ENCODE measurements around the gene MAML1. TPM values are rescaled to one million over a fixed set of nuclear protein-coding genes. Genes with fewer than 3 reads are reported as not detected.

MAML1 gene
- total and polyA plus RNA-seq, 2 donors (not counting 1 experiment from before 2014, with no cell fraction given), result 12.0 to 50.6 TPM

DNA sequence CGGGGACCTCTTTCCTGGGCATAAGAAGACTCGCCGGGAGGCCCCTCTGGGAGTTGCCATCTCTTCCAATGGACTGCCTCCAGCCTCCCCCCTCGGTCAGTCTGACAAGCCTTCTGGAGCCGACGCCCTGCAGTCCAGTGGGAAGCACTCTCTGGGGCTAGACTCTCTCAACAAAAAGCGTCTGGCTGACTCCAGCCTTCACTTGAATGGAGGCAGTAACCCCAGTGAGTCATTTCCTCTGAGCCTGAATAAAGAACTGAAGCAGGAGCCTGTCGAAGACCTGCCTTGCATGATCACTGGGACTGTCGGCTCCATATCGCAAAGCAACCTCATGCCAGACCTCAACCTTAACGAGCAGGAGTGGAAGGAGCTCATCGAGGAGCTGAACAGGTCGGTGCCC lies 32.8 kb downstream of the MAML1 start:
- no peak overlapping the region for H3K27ac ChIP-seq (ENCODE audit: low read length in 2 of 2)
- H3K4me3 ChIP-seq (ENCODE audit: control extremely low read depth in 1 of 5, extremely low read depth in 1 of 5, insufficient read depth in 1 of 5, low read depth in 2 of 5, low read length in 4 of 5), result no peak overlapping the region
- H3K4me3 Mint-ChIP-seq, result no peak overlapping the region
- H3K9me3 Mint-ChIP-seq (ENCODE audit: insufficient read depth), result no peaks in the 10 kb centered on the region
- DNase-seq (no peak), ATAC-seq (ENCODE audit: low read depth) (no peak)
- intact Hi-C loops (cut with micrococcal nuclease), result no loop called here
- H3K9ac ChIP-seq (ENCODE audit: low read length), result no peak overlapping the region
- peaks cover 74% of the 10 kb centered on the region for H3K79me2 ChIP-seq (ENCODE audit: control insufficient read depth, insufficient read depth, low read length)
- H3K4me1 Mint-ChIP-seq, result peaks cover 32% of the 10 kb centered on the region
- no peak overlapping the region for H2AFZ ChIP-seq (ENCODE audit: insufficient read depth, low read depth, low read length, poor library complexity, severe bottlenecking)
- H3K27me3 Mint-ChIP-seq, result no peaks in the 10 kb centered on the region
- peaks cover 14 to 22% of the 10 kb centered on the region in 2 donors for H3K4me1 ChIP-seq (ENCODE audit: control insufficient read depth in 2 of 2, insufficient read depth in 2 of 2, low read length in 2 of 2)
- peaks cover 3 to 50% of the 10 kb centered on the region in 2 experiments for H3K36me3 ChIP-seq (replicated peaks in 1 of 2; ENCODE audit: control extremely low read depth in 1 of 2, control insufficient read depth in 1 of 2, extremely low read depth in 1 of 2, insufficient read depth in 2 of 2, low read length in 1 of 2)
- no peaks in the 10 kb centered on the region for H3K27me3 ChIP-seq (replicated peaks in 1 of 4; ENCODE audit: control extremely low read depth in 1 of 4, control insufficient read depth in 3 of 4, insufficient read depth in 4 of 4, low read length in 3 of 4)
- H3K9me3 ChIP-seq (ENCODE audit: control extremely low read depth in 1 of 3, control insufficient read depth in 2 of 3, insufficient read depth in 1 of 3, low read length in 2 of 3), result no peaks in the 10 kb centered on the region
- no peak overlapping the region for H3K27ac Mint-ChIP-seq
- 94% methylated on average over 12 of the region's 13 CpGs for WGBS (ENCODE audit: insufficient coverage)
- TF ChIP-seq, protein P1, sequence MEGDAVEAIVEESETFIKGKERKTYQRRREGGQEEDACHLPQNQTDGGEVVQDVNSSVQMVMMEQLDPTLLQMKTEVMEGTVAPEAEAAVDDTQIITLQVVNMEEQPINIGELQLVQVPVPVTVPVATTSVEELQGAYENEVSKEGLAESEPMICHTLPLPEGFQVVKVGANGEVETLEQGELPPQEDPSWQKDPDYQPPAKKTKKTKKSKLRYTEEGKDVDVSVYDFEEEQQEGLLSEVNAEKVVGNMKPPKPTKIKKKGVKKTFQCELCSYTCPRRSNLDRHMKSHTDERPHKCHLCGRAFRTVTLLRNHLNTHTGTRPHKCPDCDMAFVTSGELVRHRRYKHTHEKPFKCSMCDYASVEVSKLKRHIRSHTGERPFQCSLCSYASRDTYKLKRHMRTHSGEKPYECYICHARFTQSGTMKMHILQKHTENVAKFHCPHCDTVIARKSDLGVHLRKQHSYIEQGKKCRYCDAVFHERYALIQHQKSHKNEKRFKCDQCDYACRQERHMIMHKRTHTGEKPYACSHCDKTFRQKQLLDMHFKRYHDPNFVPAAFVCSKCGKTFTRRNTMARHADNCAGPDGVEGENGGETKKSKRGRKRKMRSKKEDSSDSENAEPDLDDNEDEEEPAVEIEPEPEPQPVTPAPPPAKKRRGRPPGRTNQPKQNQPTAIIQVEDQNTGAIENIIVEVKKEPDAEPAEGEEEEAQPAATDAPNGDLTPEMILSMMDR (IDR thresholded peaks at IDR 0.05), result no peak
- TF ChIP-seq EZH2 (IDR thresholded peaks at IDR 0.05; ENCODE audit: borderline replicate concordance, insufficient read depth, low read depth, low read length, poor library complexity, severe bottlenecking), result no peak
- H3K4me2 ChIP-seq (replicated peaks; ENCODE audit: low read depth, low read length, poor library complexity, severe bottlenecking), result no peak overlapping the region
- H4K20me1 ChIP-seq (ENCODE audit: control insufficient read depth, insufficient read depth, low read length, poor library complexity, severe bottlenecking), result peaks cover 69% of the 10 kb centered on the region
- ChIA-PET CTCF (interaction anchor here (1.0 to 1.7 kb wide), 2 partner anchors 32 to 70 kb away, joined by 3 read pairs; no protein-coding TSS in a partner anchor), POLR2A (no interaction called here)

DNA sequence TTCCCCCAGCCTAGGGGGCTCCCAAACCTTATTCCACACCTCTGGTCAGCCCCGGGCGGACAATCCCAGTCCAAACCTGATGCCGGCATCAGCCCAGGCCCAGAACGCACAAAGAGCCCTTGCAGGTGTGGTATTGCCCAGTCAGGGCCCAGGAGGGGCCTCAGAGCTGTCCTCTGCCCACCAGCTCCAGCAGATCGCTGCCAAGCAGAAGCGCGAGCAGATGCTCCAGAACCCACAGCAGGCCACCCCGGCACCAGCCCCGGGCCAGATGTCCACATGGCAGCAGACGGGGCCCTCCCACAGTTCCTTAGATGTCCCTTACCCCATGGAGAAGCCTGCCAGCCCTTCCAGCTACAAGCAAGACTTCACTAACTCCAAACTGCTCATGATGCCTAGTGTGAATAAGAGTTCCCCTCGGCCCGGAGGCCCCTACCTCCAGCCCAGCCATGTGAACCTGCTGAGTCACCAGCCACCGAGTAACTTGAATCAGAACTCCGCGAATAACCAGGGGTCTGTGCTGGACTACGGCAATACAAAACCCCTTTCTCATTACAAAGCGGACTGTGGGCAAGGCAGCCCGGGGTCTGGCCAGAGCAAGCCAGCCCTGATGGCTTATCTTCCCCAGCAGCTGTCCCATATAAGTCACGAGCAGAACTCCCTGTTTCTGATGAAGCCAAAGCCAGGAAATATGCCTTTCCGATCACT lies 33.6 kb downstream of the MAML1 start:
- Mint-ChIP-seq H3K27me3 (no peaks in the 10 kb centered on the region), H3K4me3 (no peak overlapping the region), H3K9me3 (ENCODE audit: insufficient read depth) (no peaks in the 10 kb centered on the region), H3K4me1 (peaks cover 29% of the 10 kb centered on the region), H3K27ac (no peak overlapping the region)
- H3K27me3 ChIP-seq (replicated peaks in 1 of 4; ENCODE audit: control extremely low read depth in 1 of 4, control insufficient read depth in 3 of 4, insufficient read depth in 4 of 4, low read length in 3 of 4), result no peaks in the 10 kb centered on the region
- no peak overlapping the region for H3K4me2 ChIP-seq (replicated peaks; ENCODE audit: low read depth, low read length, poor library complexity, severe bottlenecking)
- ATAC-seq (ENCODE audit: low read depth) (no peak), DNase-seq (no peak)
- H3K79me2 ChIP-seq (ENCODE audit: control insufficient read depth, insufficient read depth, low read length), result peaks cover 80% of the 10 kb centered on the region
- H3K9ac ChIP-seq (ENCODE audit: low read length), result no peak overlapping the region
- H3K4me1 ChIP-seq (ENCODE audit: control insufficient read depth in 2 of 2, insufficient read depth in 2 of 2, low read length in 2 of 2), result peaks cover 14 to 20% of the 10 kb centered on the region in 2 donors
- peaks cover 3 to 57% of the 10 kb centered on the region in 2 experiments for H3K36me3 ChIP-seq (replicated peaks in 1 of 2; ENCODE audit: control extremely low read depth in 1 of 2, control insufficient read depth in 1 of 2, extremely low read depth in 1 of 2, insufficient read depth in 2 of 2, low read length in 1 of 2)
- no peak overlapping the region for H3K4me3 ChIP-seq (ENCODE audit: control extremely low read depth in 1 of 5, extremely low read depth in 1 of 5, insufficient read depth in 1 of 5, low read depth in 2 of 5, low read length in 4 of 5)
- no peak overlapping the region for H3K27ac ChIP-seq (ENCODE audit: low read length in 2 of 2)
- intact Hi-C loops (cut with micrococcal nuclease), result no loop called here
- POLR2A ChIA-PET, result interaction anchor here (0.7 kb wide), 1 partner anchor 93 kb away, joined by 5 read pairs; the partner anchor contains the start of gene MRNIP
- no peak for TF ChIP-seq EZH2 (IDR thresholded peaks at IDR 0.05; ENCODE audit: borderline replicate concordance, insufficient read depth, low read depth, low read length, poor library complexity, severe bottlenecking)
- TF ChIP-seq, protein P1 (IDR thresholded peaks at IDR 0.05), result no peak
- CTCF ChIA-PET, result interaction anchor here (0.6 to 1.7 kb wide), 5 partner anchors 31 to 1080 kb away, joined by 3 to 8 read pairs (median 3); no protein-coding TSS in a partner anchor
- WGBS (ENCODE audit: insufficient coverage), result 83% methylated on average over 20 of the region's 20 CpGs
- no peaks in the 10 kb centered on the region for H3K9me3 ChIP-seq (ENCODE audit: control extremely low read depth in 1 of 3, control insufficient read depth in 2 of 3, insufficient read depth in 1 of 3, low read length in 2 of 3)
- no peak overlapping the region for H2AFZ ChIP-seq (ENCODE audit: insufficient read depth, low read depth, low read length, poor library complexity, severe bottlenecking)
- peaks cover 65% of the 10 kb centered on the region for H4K20me1 ChIP-seq (ENCODE audit: control insufficient read depth, insufficient read depth, low read length, poor library complexity, severe bottlenecking)

Measured in B cell (primary cell).